GM13977 (cell line): Measurements from ENCODE around the gene CSF3.

ENCODE experiments used
- DNase-seq: peaks from one replicate; pipeline ENCODE4 v3.0.0; 2012; ENCODE audit warnings: low spot score
- in situ Hi-C: fragments of 300-500 bp; cut with MboI; formaldehyde crosslinking; loops from one replicate; pipeline ENCODE4 v1.12.0; 2022; ENCODE audit warnings: low sequenced_read_pairs, low pct_unique_long_range_greater_than_20kb, mixed read lengths, inconsistent platforms; ENCODE audit not compliant: unreplicated experiment
- TF ChIP-seq, protein P1 (sequence below): IDR thresholded peaks from 2 replicates; pipeline ENCODE4 v1.5.1; 2012; ENCODE audit warnings: mild to moderate bottlenecking, control low read depth; ENCODE audit not compliant: insufficient read depth; ENCODE audit errors: extremely low read depth, missing control alignments

Gene CSF3

GRCh38 chr17:40015005-40015997 lies at the start of gene CSF3:
TSS of gene CSF3 (plus strand) at chr17:40015440. CDS start at chr17:40015475, 35 bp downstream.
- in situ Hi-C loops, result no loop called here
- DNase-seq, result no peak
- TF ChIP-seq, protein P1, sequence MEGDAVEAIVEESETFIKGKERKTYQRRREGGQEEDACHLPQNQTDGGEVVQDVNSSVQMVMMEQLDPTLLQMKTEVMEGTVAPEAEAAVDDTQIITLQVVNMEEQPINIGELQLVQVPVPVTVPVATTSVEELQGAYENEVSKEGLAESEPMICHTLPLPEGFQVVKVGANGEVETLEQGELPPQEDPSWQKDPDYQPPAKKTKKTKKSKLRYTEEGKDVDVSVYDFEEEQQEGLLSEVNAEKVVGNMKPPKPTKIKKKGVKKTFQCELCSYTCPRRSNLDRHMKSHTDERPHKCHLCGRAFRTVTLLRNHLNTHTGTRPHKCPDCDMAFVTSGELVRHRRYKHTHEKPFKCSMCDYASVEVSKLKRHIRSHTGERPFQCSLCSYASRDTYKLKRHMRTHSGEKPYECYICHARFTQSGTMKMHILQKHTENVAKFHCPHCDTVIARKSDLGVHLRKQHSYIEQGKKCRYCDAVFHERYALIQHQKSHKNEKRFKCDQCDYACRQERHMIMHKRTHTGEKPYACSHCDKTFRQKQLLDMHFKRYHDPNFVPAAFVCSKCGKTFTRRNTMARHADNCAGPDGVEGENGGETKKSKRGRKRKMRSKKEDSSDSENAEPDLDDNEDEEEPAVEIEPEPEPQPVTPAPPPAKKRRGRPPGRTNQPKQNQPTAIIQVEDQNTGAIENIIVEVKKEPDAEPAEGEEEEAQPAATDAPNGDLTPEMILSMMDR, result no peak

GRCh38 chr17:39966771-39967170 lies 48.5 kb upstream of the CSF3 start:
- TF ChIP-seq, protein P1, result no peak
- in situ Hi-C loops, result no loop called here
- DNase-seq, result no peak

DNA sequence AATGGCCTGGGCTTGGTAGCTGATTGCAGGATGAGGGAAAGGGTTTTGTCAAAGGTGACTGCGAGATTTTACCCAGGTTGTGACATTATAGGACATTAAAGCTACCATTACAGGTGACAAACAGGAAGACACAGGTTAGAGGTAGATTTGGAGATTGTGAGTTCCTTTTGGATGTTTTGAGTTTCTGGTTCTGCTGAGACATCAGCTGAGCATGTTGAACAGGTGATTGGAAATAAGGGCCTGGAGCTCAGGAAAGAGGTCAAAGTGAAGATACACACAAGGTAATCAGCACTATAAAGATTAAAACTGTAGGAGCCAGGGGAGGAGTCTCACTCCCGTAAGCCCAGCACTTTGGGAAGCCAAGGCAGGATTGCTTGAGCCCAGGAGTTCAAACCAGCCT lies 46.5 kb upstream of the CSF3 start:
- TF ChIP-seq, protein P1, result no peak
- DNase-seq, result no peak
- in situ Hi-C loops, result no loop called here

GRCh38 chr17:39969375-39969774 lies 45.9 kb upstream of the CSF3 start:
- DNase-seq, result no peak
- TF ChIP-seq, protein P1, result no peak
- in situ Hi-C loops, result no loop called here

DNA sequence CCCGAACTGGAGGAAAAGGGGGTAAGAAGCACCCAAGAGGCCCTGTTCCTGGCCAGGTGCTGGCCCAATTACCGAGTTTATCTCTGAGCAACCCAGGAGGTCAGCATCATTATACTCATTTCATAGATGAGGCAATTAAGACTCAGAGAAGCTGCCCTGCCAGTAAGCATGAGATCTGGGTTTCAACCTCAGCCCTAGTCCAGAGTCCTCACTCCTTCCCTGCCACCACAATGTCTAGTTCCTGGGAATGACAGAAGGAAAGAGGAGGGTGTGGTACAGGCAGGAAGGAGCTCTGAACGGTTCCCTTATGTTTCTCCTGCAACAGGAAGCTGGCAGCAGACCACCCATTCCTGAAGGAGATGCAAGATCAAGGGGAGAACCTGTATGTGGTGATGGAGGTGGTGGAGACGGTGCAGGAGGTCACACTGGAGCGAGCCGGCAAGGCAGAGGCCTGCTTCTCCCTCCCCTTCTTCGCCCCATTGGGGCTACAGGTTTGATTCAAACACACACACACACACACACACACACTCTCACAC lies 45.0 kb upstream of the CSF3 start:
- in situ Hi-C loops, result loop anchor here (10.0 kb wide), 1 partner anchor 335 kb away; the partner anchor contains the start of gene STARD3
- TF ChIP-seq, protein P1, result no peak
- DNase-seq, result no peak

- no peak for DNase-seq
- in situ Hi-C loops, result loop anchor here (10.0 kb wide), 1 partner anchor 336 kb away; the partner anchor contains the start of gene STARD3
- TF ChIP-seq, protein P1, result no peak
Observed at GRCh38 chr17:39971076-39971603, 44.1 kb upstream of the CSF3 start.
